ENCODE measurements around the gene HSPG2. TPM values are rescaled to one million over a fixed set of nuclear protein-coding genes. Genes with fewer than 3 reads are reported as not detected.

The HSPG2 gene
- total and polyA plus RNA-seq, 10 of the 15 experiments (the other 5 are each of a cell fraction or from before 2014, with no cell fraction given), result 0.30 to 3.4 (median 0.73) TPM; not detected in 2

DNA sequence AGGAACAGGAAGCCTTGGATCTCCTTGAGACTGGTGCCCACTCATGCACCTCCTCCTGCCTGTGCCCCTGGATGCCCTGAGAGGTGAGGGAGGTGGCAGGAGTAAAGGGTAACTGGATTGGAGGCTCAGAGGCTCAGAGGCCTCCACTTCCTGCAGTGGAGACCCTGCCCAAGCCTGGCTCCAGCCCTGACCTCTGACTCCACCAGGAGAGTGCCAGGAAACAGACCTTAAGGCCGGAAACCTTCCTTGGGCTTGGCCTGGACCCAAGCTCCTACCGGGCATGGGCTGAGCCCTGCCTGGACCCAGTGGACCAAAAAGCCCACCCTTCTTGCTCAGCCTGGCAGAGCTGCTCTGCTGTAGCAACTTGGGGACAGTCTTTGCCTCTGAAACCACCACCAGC is 24.7 kb upstream of the HSPG2 start (continued):
- TF ChIP-seq, protein P1, sequence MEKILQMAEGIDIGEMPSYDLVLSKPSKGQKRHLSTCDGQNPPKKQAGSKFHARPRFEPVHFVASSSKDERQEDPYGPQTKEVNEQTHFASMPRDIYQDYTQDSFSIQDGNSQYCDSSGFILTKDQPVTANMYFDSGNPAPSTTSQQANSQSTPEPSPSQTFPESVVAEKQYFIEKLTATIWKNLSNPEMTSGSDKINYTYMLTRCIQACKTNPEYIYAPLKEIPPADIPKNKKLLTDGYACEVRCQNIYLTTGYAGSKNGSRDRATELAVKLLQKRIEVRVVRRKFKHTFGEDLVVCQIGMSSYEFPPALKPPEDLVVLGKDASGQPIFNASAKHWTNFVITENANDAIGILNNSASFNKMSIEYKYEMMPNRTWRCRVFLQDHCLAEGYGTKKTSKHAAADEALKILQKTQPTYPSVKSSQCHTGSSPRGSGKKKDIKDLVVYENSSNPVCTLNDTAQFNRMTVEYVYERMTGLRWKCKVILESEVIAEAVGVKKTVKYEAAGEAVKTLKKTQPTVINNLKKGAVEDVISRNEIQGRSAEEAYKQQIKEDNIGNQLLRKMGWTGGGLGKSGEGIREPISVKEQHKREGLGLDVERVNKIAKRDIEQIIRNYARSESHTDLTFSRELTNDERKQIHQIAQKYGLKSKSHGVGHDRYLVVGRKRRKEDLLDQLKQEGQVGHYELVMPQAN (conservative IDR thresholded peaks at IDR 0.05), result no peak
- TF ChIP-seq EED (IDR thresholded peaks at IDR 0.05; ENCODE audit: low read depth), result no peak

GRCh38 chr1:21961337-21961736 is 24.2 kb upstream of the HSPG2 start:
- DNase-seq (ENCODE audit: low read depth, low spot score) (no peak), FAIRE-seq (no peak), ATAC-seq (no peak)
- ChIA-PET RAD21 (ENCODE audit: unreplicated experiment) (interaction anchor here (0.9 kb wide), 1 partner anchor 94 kb away, joined by 3 read pairs; no protein-coding TSS in a partner anchor), SMC1A (ENCODE audit: uncharacterized antibody, unreplicated experiment) (no interaction called here), POLR2A (interaction anchor here (0.9 kb wide), 1 partner anchor 200 kb away, joined by 3 read pairs; no protein-coding TSS in a partner anchor), CTCF (no interaction called here)
- 67% methylated on average over 2 of the region's 2 CpGs for WGBS (ENCODE audit: insufficient coverage, insufficient replicate concordance, low lambda C conversion rate, missing lambda C conversion rate)
- Histone ChIP-seq H4K20me1 (ENCODE audit: control insufficient read depth, insufficient read depth) (no peaks in the 10 kb centered on the region), H3K4me1 (ENCODE audit: control insufficient read depth, insufficient read depth, low read length) (peaks cover 10% of the 10 kb centered on the region), H3K36me3 (ENCODE audit: control insufficient read depth in 2 of 2, insufficient read depth in 2 of 2, low read length in 1 of 2) (no peaks in the 10 kb centered on the region), H3K9me3 (replicated peaks; ENCODE audit: control insufficient read depth, insufficient read depth, low read length) (no peaks in the 10 kb centered on the region), H3K9ac (ENCODE audit: control insufficient read depth, insufficient read depth, low read length) (no peak overlapping the region), H3K27me3 (replicated peaks in 1 of 2; ENCODE audit: control insufficient read depth in 2 of 2, insufficient read depth in 2 of 2, low read length in 1 of 2) (no peaks in the 10 kb centered on the region), H2AFZ (ENCODE audit: control insufficient read depth, low read depth, low read length) (no peak overlapping the region), H3K4me3 (no peak overlapping the region), H3K79me2 (ENCODE audit: control insufficient read depth, insufficient read depth, low read length) (no peaks in the 10 kb centered on the region), H3K27ac (ENCODE audit: control insufficient read depth, insufficient read depth) (no peak overlapping the region), H3K4me2 (ENCODE audit: control insufficient read depth, insufficient read depth) (no peak overlapping the region)
- intact Hi-C loops (cut with micrococcal nuclease; ENCODE audit: unreplicated experiment), result loop anchor here (5.0 to 10.0 kb wide), 2 partner anchors 177 to 259 kb away; partner anchors contain the start of gene USP48
- BruUV-seq (replicated peaks), result no TSS peak
- in situ Hi-C loops (cut with MboI), result no loop called here
- no peak for TF ChIP-seq ATF2 (IDR thresholded peaks at IDR 0.05; ENCODE audit: low read length)
- no peak for TF ChIP-seq ZNF217 (IDR thresholded peaks at IDR 0.05)
- TF ChIP-seq, protein P2, sequence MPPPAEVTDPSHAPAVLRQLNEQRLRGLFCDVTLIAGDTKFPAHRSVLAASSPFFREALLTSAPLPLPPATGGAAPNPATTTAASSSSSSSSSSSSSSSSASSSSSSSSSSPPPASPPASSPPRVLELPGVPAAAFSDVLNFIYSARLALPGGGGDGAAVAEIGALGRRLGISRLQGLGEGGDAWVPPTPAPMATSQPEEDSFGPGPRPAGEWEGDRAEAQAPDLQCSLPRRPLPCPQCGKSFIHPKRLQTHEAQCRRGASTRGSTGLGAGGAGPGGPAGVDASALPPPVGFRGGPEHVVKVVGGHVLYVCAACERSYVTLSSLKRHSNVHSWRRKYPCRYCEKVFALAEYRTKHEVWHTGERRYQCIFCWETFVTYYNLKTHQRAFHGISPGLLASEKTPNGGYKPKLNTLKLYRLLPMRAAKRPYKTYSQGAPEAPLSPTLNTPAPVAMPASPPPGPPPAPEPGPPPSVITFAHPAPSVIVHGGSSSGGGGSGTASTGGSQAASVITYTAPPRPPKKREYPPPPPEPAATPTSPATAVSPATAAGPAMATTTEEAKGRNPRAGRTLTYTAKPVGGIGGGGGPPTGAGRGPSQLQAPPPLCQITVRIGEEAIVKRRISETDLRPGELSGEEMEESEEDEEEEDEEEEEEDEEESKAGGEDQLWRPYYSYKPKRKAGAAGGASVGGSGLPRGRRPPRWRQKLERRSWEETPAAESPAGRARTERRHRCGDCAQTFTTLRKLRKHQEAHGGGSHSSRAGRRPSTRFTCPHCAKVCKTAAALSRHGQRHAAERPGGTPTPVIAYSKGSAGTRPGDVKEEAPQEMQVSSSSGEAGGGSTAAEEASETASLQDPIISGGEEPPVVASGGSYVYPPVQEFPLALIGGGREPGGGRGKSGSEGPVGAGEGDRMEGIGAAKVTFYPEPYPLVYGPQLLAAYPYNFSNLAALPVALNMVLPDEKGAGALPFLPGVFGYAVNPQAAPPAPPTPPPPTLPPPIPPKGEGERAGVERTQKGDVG (CRISPR knock-in tag; IDR thresholded peaks at IDR 0.05), result no peak
- TF ChIP-seq, protein P3, sequence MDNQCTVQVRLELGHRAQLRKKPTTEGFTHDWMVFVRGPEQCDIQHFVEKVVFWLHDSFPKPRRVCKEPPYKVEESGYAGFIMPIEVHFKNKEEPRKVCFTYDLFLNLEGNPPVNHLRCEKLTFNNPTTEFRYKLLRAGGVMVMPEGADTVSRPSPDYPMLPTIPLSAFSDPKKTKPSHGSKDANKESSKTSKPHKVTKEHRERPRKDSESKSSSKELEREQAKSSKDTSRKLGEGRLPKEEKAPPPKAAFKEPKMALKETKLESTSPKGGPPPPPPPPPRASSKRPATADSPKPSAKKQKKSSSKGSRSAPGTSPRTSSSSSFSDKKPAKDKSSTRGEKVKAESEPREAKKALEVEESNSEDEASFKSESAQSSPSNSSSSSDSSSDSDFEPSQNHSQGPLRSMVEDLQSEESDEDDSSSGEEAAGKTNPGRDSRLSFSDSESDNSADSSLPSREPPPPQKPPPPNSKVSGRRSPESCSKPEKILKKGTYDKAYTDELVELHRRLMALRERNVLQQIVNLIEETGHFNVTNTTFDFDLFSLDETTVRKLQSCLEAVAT (IDR thresholded peaks at IDR 0.05), result no peak
- no peak for TF ChIP-seq MAX (IDR thresholded peaks at IDR 0.05; ENCODE audit: low read depth, low read length)
- TF ChIP-seq FOXK2 (IDR thresholded peaks at IDR 0.05), result no peak
- TF ChIP-seq CREM (IDR thresholded peaks at IDR 0.05; ENCODE audit: low read depth), result no peak
- no peak for TF ChIP-seq JUND (IDR thresholded peaks at IDR 0.05; ENCODE audit: low read depth, low read length)
- TF ChIP-seq ZZZ3 (IDR thresholded peaks at IDR 0.05; ENCODE audit: control insufficient read depth, insufficient read length, low read depth), result no peak
- TF ChIP-seq TAF1 (IDR thresholded peaks at IDR 0.05; ENCODE audit: borderline replicate concordance, low read depth, low read length), result no peak

All from GM12878 (cell line).